K562 (cell line): ENCODE data around the gene UGT1A5. TPM values are rescaled to one million over a fixed set of nuclear protein-coding genes. Genes with fewer than 3 reads are reported as not detected.
"Not testable (repeated sequence)": the region's sequence is repeated elsewhere in the genome, so short reads cannot be mapped to it uniquely, and the experiment has no call there.

Experiments used
- ATAC-seq: fragments of 200-7000 bp; cut with Tn5 transposase; 3 replicates; pipeline ENCODE4 v1.9.1; 2020; ENCODE audit warnings: moderate library complexity
- BruUV-seq: library from RNA; stranded (reverse); fragments of 400-500 nt; replicated peaks from 2 replicates; lab custom pipeline; 2021; lab: Mats Ljungman, UMichigan
- CTCF ChIA-PET: fragments of 300-600 bp; formaldehyde crosslinking; extraction: SDS; loops from one replicate; lab custom pipeline; 2021; ENCODE audit warnings: low intra/inter-chr PET ratio; lab: Yijun Ruan, JAX
- POLR2A ChIA-PET: fragments of 300-600, 350-650 bp; sonication (Branson Sonifier 250); formaldehyde crosslinking; extraction: SDS; loops from one replicate; lab custom pipeline; 2021; ENCODE audit warnings: antibody characterized with exemption, inconsistent platforms; lab: Yijun Ruan, JAX
- DNase-seq, 4 experiments: peaks; one replicate each; pipeline versions ENCODE4 v3.0.0 to v3.0.0-alpha.2; 2011 to 2018; ENCODE audit warnings: low spot score in 3 of 4, mixed read lengths in 3 of 4; ENCODE audit errors: extremely low read depth in 1 of 4
- FAIRE-seq: peaks from 2 replicates; lab custom pipeline; 2011; peaks lifted over from hg19 to GRCh38; lab: Jason Lieb, UNC
- H2AFZ ChIP-seq: 2 replicates; pipeline ENCODE4 v1.6.0; 2011; ENCODE audit warnings: low read depth, low read length, control low read depth, inconsistent platforms
- H3K27ac ChIP-seq: fragments of 200-600 bp; 3 replicates; pipeline ENCODE4 v1.8.0; 2011; ENCODE audit warnings: low read depth, mild to moderate bottlenecking, control low read depth, inconsistent platforms, low read length, moderate library complexity, mixed read lengths; ENCODE audit errors: extremely low read depth
- H3K27me3 ChIP-seq, 2 experiments: fragments of 300-600 bp in 1 of 2; 2 replicates in 1 of 2; 3 replicates in 1 of 2; pipeline versions ENCODE4 v1.6.0 to v1.8.0; 2011; ENCODE audit warnings: inconsistent platforms in 2 of 2, low read length in 2 of 2, mild to moderate bottlenecking in 1 of 2, mixed read lengths in 1 of 2, moderate library complexity in 1 of 2; ENCODE audit not compliant: control insufficient read depth in 2 of 2, insufficient read depth in 2 of 2
- H3K36me3 ChIP-seq: fragments of 300-600 bp; 3 replicates; pipeline ENCODE4 v1.8.0; 2011; ENCODE audit warnings: mild to moderate bottlenecking, low read length, inconsistent platforms; ENCODE audit not compliant: control insufficient read depth, insufficient read depth
- H3K4me1 ChIP-seq, 2 experiments: fragments of 200-600 bp in 1 of 2; replicated peaks in 1 of 2; 2 replicates in 1 of 2; 3 replicates in 1 of 2; pipeline versions ENCODE4 v1.5.1 to v1.8.0; 2011; ENCODE audit warnings: inconsistent platforms in 2 of 2, low read length in 2 of 2, mild to moderate bottlenecking in 1 of 2, mixed read lengths in 1 of 2, moderate library complexity in 1 of 2; ENCODE audit not compliant: control insufficient read depth in 2 of 2, insufficient read depth in 2 of 2
- H3K4me2 ChIP-seq: 2 replicates; pipeline ENCODE4 v1.6.1; 2011; ENCODE audit warnings: low read length, control low read depth, inconsistent platforms, mixed read lengths; ENCODE audit not compliant: insufficient read depth
- H3K4me3 ChIP-seq: fragments of 200-600 bp; sonication (generic), shearing (Covaris generic); 2 replicates; pipeline ENCODE4 v1.5.1; 2016; ENCODE audit warnings: control low read depth, inconsistent platforms
- H3K79me2 ChIP-seq: fragments of 200-600 bp; 3 replicates; pipeline ENCODE4 v1.8.0; 2011; ENCODE audit warnings: low read length, inconsistent platforms; ENCODE audit not compliant: control insufficient read depth, insufficient read depth
- H3K9ac ChIP-seq, 2 experiments: 2 replicates each; pipeline versions ENCODE4 v1.6.0 to v1.6.1; 2011; ENCODE audit warnings: low read depth in 2 of 2, low read length in 2 of 2, control low read depth in 1 of 2, inconsistent platforms in 1 of 2, mild to moderate bottlenecking in 1 of 2, mixed read lengths in 1 of 2; ENCODE audit not compliant: insufficient read depth in 1 of 2
- H3K9me1 ChIP-seq: one replicate; pipeline ENCODE4 v1.6.0; 2011; ENCODE audit warnings: inconsistent platforms, mild to moderate bottlenecking, low read length, moderate library complexity; ENCODE audit not compliant: control insufficient read depth, insufficient read depth
- H3K9me3 ChIP-seq: replicated peaks from 2 replicates; pipeline ENCODE4 v1.5.1; 2011; ENCODE audit warnings: low read depth, low read length, inconsistent platforms; ENCODE audit not compliant: control insufficient read depth, insufficient read depth
- H4K20me1 ChIP-seq: replicated peaks from 2 replicates; pipeline ENCODE4 v1.6.1; 2011; ENCODE audit warnings: low read length, inconsistent platforms, mixed read lengths; ENCODE audit not compliant: control insufficient read depth, insufficient read depth
- CBX2 ChIP-seq: fragments of 200-600 bp; sonication (generic); IDR thresholded peaks from one replicate; pipeline ENCODE4 v1.6.1; 2012; ENCODE audit warnings: mild to moderate bottlenecking, low read length, inconsistent platforms; ENCODE audit not compliant: insufficient read depth, poor library complexity, severe bottlenecking
- GABPB2 ChIP-seq: fragments of 250-450 bp; sonication (Bioruptor Pico); conservative IDR thresholded peaks from 2 replicates; pipeline ENCODE4 v1.5.1; 2021; ENCODE audit warnings: mild to moderate bottlenecking
- HNRNPL ChIP-seq: fragments of 200-400 bp; formaldehyde crosslinking; IDR thresholded peaks from 2 replicates; pipeline ENCODE4 v1.6.1; 2017; ENCODE audit warnings: low read depth, mild to moderate bottlenecking, low read length
- JUN ChIP-seq, 2 experiments: sonication (generic) in 1 of 2; formaldehyde crosslinking in 1 of 2; IDR thresholded peaks; 2 replicates each; pipeline versions ENCODE4 v1.6.1 to v1.8.0; 2012 to 2022; ENCODE audit warnings: borderline replicate concordance in 2 of 2, mild to moderate bottlenecking in 2 of 2, improper control_type of control experiment in 1 of 2, low read depth in 1 of 2, low read length in 1 of 2, missing genetic modification reagents in 1 of 2
- KLF16 ChIP-seq: IDR thresholded peaks from 2 replicates; pipeline ENCODE4 v1.6.1; 2016; ENCODE audit warnings: antibody characterized with exemption
- NCOA2 ChIP-seq, 2 experiments: fragments of 450-650 bp; IDR thresholded peaks; 2 replicates each; pipeline ENCODE4 v1.6.1; 2018; ENCODE audit warnings: mild to moderate bottlenecking in 2 of 2, moderate library complexity in 1 of 2; ENCODE audit not compliant: partially characterized antibody in 2 of 2
- SREBF2 ChIP-seq: sonication (generic); formaldehyde crosslinking; IDR thresholded peaks from 2 replicates; pipeline ENCODE4 v1.4.0; 2020; ENCODE audit warnings: mild to moderate bottlenecking, missing genetic modification reagents
- TBL1XR1 ChIP-seq, 2 experiments: IDR thresholded peaks; 2 replicates each; pipeline ENCODE4 v1.6.1; 2012; ENCODE audit warnings: improper control_type of control experiment in 2 of 2, low read length in 2 of 2, mild to moderate bottlenecking in 1 of 2
- TSC22D4 ChIP-seq: fragments of 450-650 bp; IDR thresholded peaks from 2 replicates; pipeline ENCODE4 v1.6.1; 2016; ENCODE audit warnings: missing genetic modification characterization, missing biosample characterization, control low read depth
- WGBS: fragments of 100-300 bp; shearing (Covaris generic); methylation state at CpG from one replicate; pipeline ENCODE4 v1.1.6; 2016; ENCODE audit warnings: low coverage, mixed read lengths; ENCODE audit not compliant: insufficient coverage; ENCODE audit errors: missing lambda C conversion rate; 5-methylcytosine and 5-hydroxymethylcytosine counted together
- in situ Hi-C: fragments of 300-500 bp; cut with MboI; formaldehyde crosslinking; loops from 4 replicates; pipeline ENCODE4 v1.15.0; 2018; ENCODE audit warnings: inconsistent platforms, mixed read lengths
- intact Hi-C: fragments of 100-400 bp; cut with micrococcal nuclease; formaldehyde crosslinking; loops from 2 replicates; pipeline ENCODE4 v1.14.2; 2022
- polyA plus RNA-seq, 8 experiments: library from polyadenylated mRNA; depleted of rRNA in 4 of 8; stranded (reverse) in 5 of 8; unstranded in 3 of 8; fragments of >200 nt; fragmentation: Nextera tagmentation in 2 of 8; fragmentation: Illumina TruSeq in 1 of 8; extraction: Ambion mirVana in 2 of 8; extraction: Trizol in 1 of 8; gene quantifications; 2 replicates each; pipeline versions ENCODE4 v1.2.1 to v1.2.3, GENCODE V29; 2011 to 2014; ENCODE audit warnings: inconsistent platforms in 1 of 8, missing spikeins in 1 of 8
- total RNA-seq, 7 experiments: library from RNA; depleted of rRNA in 6 of 7; stranded (reverse); fragments of >200 nt in 6 of 7; fragmentation: Illumina TruSeq in 2 of 7; extraction: Trizol in 2 of 7; gene quantifications; 2 replicates each; pipeline versions ENCODE4 v1.2.1 to v1.2.3, GENCODE V29; 2011 to 2021; ENCODE audit warnings: low replicate concordance in 1 of 7
- TF ChIP-seq, protein P1 (sequence below): fragments of 250-450 bp; sonication (Bioruptor Pico); IDR thresholded peaks from 2 replicates; pipeline ENCODE4 v1.5.0; 2020; ENCODE audit warnings: mild to moderate bottlenecking, borderline replicate concordance

UGT1A5 gene
- total and polyA plus RNA-seq, 9 of the 15 experiments (the other 6 are each of a cell fraction or from before 2014, with no cell fraction given) = not detected

DNA sequence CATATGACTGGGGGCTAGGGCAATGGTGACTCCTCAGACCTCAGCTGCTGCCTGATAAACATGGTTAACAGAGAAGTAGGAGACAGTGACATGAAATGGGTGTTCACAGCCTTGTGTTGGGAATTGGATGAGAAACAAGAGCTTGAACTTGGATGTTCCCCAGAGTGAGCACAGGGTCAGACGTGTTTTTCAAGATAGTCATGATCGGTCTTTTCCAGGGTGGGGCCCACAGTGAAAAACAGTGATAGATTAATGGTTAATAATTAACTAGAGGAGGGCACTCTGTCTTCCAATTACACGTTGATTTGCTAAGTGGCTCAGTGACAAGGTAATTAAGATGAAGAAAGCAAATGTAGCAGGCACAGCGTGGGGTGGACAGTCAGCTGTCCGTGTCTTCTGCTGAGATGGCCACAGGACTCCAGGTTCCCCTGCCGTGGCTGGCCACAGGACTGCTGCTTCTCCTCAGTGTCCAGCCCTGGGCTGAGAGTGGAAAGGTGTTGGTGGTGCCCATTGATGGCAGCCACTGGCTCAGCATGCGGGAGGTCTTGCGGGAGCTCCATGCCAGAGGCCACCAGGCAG lies 16.1 kb downstream of the UGT1A5 start, which contains the start of gene UGT1A3:
TSS of gene UGT1A3 (plus strand) at position 320 of the 579 bp plus-strand sequence. CDS start at position 405, 85 bp downstream.
- no peaks in the 10 kb centered on the region for H4K20me1 ChIP-seq
- no peaks in the 10 kb centered on the region for H3K9me1 ChIP-seq
- H3K27ac ChIP-seq = no peak within 1 kb of the TSS
- DNase-seq = no peak
- H3K79me2 ChIP-seq = no peaks in the 10 kb centered on the region
- H3K4me1 ChIP-seq = no peaks in the 10 kb centered on the region
- peaks cover 0 to 7% of the 10 kb centered on the region in 2 experiments; a peak in 1 of 5 replicates for H3K27me3 ChIP-seq
- H3K9me3 ChIP-seq = no peaks in the 10 kb centered on the region
- intact Hi-C loops = no loop called here
- no peak for FAIRE-seq
- CTCF ChIA-PET = no interaction called here
- POLR2A ChIA-PET = no interaction called here
- no peak within 1 kb of the TSS for H2AFZ ChIP-seq
- no TSS peak for BruUV-seq
- no peak within 1 kb of the TSS for H3K9ac ChIP-seq
- no peak within 1 kb of the TSS for H3K4me3 ChIP-seq
- TF ChIP-seq SREBF2 (CRISPR knock-in tag) = no peak
- no peak for TF ChIP-seq TSC22D4
- no peak for TF ChIP-seq GABPB2 (CRISPR knock-in tag)
- TF ChIP-seq, protein P1, sequence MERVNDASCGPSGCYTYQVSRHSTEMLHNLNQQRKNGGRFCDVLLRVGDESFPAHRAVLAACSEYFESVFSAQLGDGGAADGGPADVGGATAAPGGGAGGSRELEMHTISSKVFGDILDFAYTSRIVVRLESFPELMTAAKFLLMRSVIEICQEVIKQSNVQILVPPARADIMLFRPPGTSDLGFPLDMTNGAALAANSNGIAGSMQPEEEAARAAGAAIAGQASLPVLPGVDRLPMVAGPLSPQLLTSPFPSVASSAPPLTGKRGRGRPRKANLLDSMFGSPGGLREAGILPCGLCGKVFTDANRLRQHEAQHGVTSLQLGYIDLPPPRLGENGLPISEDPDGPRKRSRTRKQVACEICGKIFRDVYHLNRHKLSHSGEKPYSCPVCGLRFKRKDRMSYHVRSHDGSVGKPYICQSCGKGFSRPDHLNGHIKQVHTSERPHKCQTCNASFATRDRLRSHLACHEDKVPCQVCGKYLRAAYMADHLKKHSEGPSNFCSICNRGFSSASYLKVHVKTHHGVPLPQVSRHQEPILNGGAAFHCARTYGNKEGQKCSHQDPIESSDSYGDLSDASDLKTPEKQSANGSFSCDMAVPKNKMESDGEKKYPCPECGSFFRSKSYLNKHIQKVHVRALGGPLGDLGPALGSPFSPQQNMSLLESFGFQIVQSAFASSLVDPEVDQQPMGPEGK (CRISPR knock-in tag) = no peak
- no peak for TF ChIP-seq KLF16
- no peak for TF ChIP-seq JUN (IDR thresholded peaks at IDR 0.05; ENCODE audit: borderline replicate concordance, low read depth, low read length)
- TF ChIP-seq JUN (CRISPR knock-in tag; IDR thresholded peaks at IDR 0.05; ENCODE audit: borderline replicate concordance) = no peak
- TF ChIP-seq HNRNPL = no peak
- no peak for TF ChIP-seq CBX2
- no peak for TF ChIP-seq TBL1XR1 (IDR thresholded peaks at IDR 0.05; ENCODE audit: low read length in 2 of 2)
- TF ChIP-seq NCOA2 (IDR thresholded peaks at IDR 0.05; ENCODE audit: partially characterized antibody in 2 of 2) = no peak
- in situ Hi-C loops = no loop called here
- WGBS = 0% methylated on average over 7 of the region's 8 CpGs
- H3K36me3 ChIP-seq = no peaks in the 10 kb centered on the region
- no peak within 1 kb of the TSS for H3K4me2 ChIP-seq
- ATAC-seq = no peak

DNA sequence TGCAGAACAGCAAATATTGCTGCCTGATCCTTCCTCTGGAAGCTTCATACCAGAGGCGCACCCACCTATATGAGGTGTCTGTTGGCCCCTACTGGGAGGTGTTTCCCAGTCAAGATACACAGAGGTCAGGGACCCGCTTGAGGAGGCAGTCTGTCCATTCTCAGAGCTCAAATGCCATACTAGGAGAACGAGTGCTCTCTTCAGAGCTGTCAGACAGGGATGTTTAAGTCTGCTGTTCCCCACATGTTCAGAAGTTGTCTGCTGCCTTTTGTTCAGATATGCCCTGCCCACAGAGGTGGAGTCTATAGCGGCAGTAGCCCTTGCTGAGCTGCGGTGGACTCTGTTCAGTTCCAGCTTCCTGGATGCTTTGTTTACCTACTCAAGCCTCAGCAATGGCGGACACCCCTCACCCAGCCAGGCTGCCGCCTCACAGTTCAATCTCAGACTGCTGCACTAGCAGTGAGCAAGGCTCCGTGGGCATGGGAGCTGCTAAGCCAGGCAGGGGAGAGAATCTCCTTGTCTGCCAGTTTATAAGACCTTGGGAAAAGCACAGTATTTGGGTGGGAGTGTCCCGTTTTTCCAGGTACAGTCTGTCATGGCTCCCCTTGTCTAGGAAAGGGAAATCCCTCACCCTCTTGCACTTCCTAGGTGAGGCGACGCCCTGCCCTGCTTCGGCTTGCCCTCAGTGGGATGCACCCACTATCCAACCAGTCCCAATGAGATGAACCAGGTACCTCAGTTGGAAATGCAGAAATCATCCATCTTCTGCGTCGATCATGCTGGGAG lies 24.4 kb downstream of the UGT1A5 start:
- BruUV-seq = not testable (repeated sequence)
- 0% methylated on average over 13 of the region's 14 CpGs for WGBS

More for the DNA sequence above, 24.4 kb downstream of the UGT1A5 start:
- H3K4me1 ChIP-seq, H3K27ac ChIP-seq, in situ Hi-C loops, intact Hi-C loops, H3K36me3 ChIP-seq, H3K27me3 ChIP-seq, H3K9ac ChIP-seq, DNase-seq, H3K9me1 ChIP-seq, FAIRE-seq, H3K4me3 ChIP-seq, H3K79me2 ChIP-seq, H2AFZ ChIP-seq, H4K20me1 ChIP-seq, H3K4me2 ChIP-seq, ATAC-seq, CTCF ChIA-PET, H3K9me3 ChIP-seq: not testable (repeated sequence)
- POLR2A ChIA-PET = interaction anchor here (0.7 kb wide), 1 partner anchor 29 kb away, joined by 3 read pairs; no protein-coding TSS in a partner anchor
